PFSK-1 (cell line): ENCODE results near the gene MOXD1.

Experiments used
- FOXP2 ChIP-seq: optimal IDR thresholded peaks from 2 replicates; pipeline ENCODE3; 2011; ENCODE audit warnings: borderline replicate concordance, control low read depth, inconsistent platforms; ENCODE audit not compliant: insufficient read depth; ENCODE audit errors: extremely low read length, extremely low read depth
- POLR2AphosphoS5 ChIP-seq: IDR thresholded peaks from 2 replicates; pipeline ENCODE4 v1.6.1; 2012; ENCODE audit warnings: low read depth, mild to moderate bottlenecking, control low read depth, low read length, moderate library complexity
- REST ChIP-seq, 2 experiments: IDR thresholded peaks; 2 replicates each; pipeline versions ENCODE4 v1.6.1 to v1.8.0; 2011 to 2012; ENCODE audit warnings: low read depth in 2 of 2, low read length in 2 of 2, control low read depth in 1 of 2, inconsistent platforms in 1 of 2, mild to moderate bottlenecking in 1 of 2, moderate library complexity in 1 of 2; ENCODE audit not compliant: insufficient read depth in 1 of 2
- TAF1 ChIP-seq: IDR thresholded peaks from 2 replicates; pipeline ENCODE4 v1.6.1; 2012; ENCODE audit warnings: low read length, control low read depth, borderline replicate concordance; ENCODE audit not compliant: insufficient read depth

- TF ChIP-seq REST (IDR thresholded peaks at IDR 0.05; ENCODE audit: insufficient read depth in 1 of 2, low read depth in 2 of 2, low read length in 2 of 2) (no peak), POLR2AphosphoS5 (no peak), TAF1 (no peak), FOXP2 (no peak)
Observed at GRCh38 chr6:132401618-132402285, 477 bp upstream of the MOXD1 start.
